HG03060 (cell line): Measurements from ENCODE around the gene EPO.

Experiments used
- ATAC-seq: cut with Tn5 transposase; IDR thresholded peaks from one replicate; pipeline ENCODE4 v1.9.1; 2021; ENCODE audit warnings: low read depth, moderate number of reproducible peaks; ENCODE audit not compliant: unreplicated experiment

Gene EPO

DNA sequence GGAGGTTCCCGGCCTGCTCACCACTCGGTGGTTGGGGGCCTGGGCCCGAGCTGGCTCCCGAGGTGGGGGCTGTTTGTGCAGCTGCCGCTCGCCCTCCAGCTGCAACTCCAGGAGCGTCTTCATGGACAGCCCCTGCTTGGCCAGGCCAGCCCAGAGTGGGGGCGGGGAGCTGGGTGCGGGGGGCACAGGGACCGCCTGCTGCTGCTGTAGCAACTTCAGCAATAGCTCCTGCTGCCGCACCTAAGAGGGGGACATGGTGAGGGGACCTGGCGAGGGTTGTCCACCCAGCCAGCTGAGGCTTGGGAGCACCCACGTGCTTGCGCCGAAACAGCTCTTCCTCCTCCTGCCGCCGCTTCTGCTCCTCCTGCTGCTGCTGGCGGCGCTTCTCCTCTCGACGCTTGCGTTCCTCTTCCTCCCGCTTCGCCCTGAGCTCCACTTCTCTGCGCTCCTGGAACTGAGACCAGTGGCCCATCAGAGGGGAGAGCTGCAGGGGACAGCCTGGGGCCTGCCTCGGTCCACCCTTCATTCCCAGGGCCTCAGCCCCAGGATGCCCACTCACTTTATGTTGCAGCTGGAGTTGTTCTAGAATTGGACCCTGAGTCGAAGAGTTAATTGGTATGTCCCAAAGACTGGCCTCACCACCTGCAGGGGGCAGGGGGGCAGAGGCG is 37.1 kb upstream of the EPO start:
- ATAC-seq: no peak

GRCh38 chr7:100683659-100684533 is 36.4 kb upstream of the EPO start:
- no peak for ATAC-seq

- ATAC-seq: no peak
Measured at GRCh38 chr7:100684534-100685042, 35.7 kb upstream of the EPO start.

DNA sequence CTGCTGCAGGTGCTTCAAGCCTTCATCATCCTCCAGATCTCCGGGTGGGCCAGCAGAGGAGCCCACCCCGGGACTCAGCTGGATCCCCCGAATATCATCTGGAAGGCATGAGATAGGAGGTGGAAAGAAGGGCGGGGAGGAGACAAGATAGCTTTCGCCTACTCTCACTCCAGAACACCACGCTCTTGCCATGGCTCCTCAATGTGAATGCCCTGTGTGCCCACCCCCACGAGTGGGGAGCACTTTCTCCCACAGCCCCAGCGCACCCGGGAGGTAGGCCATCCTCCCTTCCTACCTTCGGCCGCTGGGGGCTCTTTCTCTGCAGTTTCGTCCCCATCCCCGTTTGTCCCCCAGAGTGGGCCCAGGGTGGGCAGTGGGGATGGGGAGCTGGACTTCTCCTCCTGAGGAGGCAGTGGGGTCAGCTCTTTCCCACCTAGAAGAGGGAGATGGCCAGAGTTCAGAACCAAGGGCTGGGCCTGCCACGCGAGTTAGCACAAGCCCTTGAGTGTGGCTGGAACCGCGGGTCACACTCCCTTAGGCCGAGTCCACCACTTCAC is 35.1 kb upstream of the EPO start:
- ATAC-seq: no peak

GRCh38 chr7:100685631-100686145 is 34.6 kb upstream of the EPO start:
- no peak for ATAC-seq

DNA sequence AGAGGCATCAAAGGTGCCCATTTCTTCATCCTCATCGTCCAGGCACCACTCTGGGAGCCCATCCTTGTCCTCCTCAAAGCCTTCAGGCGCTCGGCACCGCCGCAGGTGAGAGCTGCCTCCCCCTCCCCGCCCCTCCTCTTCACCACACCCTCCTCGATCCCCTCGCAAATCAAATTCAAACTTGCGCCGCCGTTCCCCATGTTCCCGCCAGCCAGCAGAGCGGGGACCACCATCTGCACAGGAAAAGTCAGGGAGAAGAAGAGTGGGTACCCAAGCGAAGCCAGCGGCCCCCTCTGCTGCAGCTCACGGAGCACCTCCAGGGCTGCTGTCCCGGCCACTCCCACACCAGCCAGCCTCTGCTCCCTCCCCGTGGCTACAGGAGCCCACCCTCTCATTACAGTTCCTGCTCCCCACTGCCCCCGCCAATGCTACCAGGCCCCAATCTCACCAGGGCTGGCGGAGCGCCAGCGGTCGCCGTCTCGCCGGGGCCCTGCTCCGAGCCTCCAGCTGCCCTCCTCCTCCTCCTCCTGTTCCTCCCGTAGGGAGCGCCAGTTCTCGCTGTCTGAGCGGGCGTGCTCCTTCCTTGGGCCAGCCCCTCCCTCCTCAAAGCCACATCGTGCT is 34.0 kb upstream of the EPO start:
- no peak for ATAC-seq

GRCh38 chr7:100686822-100687211 is 33.5 kb upstream of the EPO start:
- ATAC-seq: no peak

GRCh38 chr7:100687261-100687660 is 33.0 kb upstream of the EPO start:
- no peak for ATAC-seq

- ATAC-seq: no peak
Measured at GRCh38 chr7:100687751-100688300, 32.4 kb upstream of the EPO start.

- ATAC-seq: no peak
Measured at GRCh38 chr7:100688326-100688860, 31.9 kb upstream of the EPO start.

GRCh38 chr7:100689230-100690135 is 30.8 kb upstream of the EPO start:
- no peak for ATAC-seq

- no peak for ATAC-seq
Measured at GRCh38 chr7:100691676-100692577, 28.3 kb upstream of the EPO start.

DNA sequence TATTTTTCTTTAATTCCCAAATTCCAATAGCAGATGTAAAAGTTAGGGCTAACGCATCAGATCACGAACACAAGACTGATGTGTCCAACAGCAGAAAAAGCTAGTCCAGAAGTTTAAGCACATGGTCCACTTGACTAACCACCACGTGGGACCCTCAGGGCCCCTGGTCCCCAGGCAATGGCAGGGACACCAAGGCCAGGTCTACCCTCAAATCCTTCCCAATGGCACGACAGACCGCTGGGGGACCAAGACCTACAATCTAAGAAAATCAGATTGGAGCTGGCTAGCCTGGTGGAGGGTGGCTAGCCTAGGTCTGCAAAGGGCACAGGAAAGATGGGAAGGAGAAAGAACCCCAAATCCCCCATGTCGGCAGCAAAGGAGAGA is 27.7 kb upstream of the EPO start:
- no peak for ATAC-seq

GRCh38 chr7:100693312-100694097 is 26.8 kb upstream of the EPO start:
- no peak for ATAC-seq

DNA sequence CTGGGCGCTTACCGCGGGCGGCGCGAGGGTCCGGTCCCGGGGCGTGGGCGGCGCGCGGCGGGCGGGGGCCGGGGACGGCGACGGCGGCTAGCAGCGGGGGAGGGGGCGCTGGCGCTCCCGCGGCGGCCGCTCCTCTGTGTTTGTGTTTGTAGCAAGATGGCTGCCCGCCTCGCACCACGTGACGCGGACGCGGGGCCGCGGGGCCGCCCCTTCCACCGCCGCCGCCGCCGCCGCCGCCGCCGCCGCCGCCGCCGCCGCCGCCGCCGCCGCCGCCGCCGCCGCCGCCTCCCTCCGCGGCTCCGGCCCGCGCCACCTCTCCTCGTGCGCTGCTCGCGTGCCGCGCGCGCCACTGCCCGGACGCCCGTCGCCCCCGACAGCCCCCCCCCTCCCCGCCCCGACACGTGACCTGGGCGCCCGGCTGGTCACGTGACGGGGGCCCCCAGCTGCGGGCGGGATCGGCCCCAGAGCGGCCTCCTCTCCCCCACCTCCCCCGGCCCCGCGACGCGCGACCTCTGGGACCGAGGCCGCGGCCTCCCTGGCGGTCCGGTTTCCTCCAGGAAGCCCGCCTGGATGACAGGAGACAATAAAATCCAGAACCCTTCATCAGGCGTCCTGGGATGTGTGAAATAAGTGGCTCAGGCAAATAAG is 26.0 kb upstream of the EPO start, which contains the start of gene GIGYF1:
TSS of gene GIGYF1 (minus strand) at position 153 of the 648 bp plus-strand sequence. CDS start 6,012 bp downstream, outside the sequence.
- no peak for ATAC-seq

GRCh38 chr7:100696123-100696521 is 24.1 kb upstream of the EPO start:
- no peak for ATAC-seq

GRCh38 chr7:100699018-100699417 is 21.2 kb upstream of the EPO start:
- ATAC-seq: no peak
